Transverse colon (tissue), 3 donors: ENCODE results near the gene COL13A1.

Experiments used
- CTCF ChIP-seq, 5 experiments: fragments of 200-600 bp in 3 of 5; fragments of 450-650 bp in 2 of 5; sonication (generic) in 3 of 5; IDR thresholded peaks; 1 replicate in 2 of 5; 2 replicates in 3 of 5; pipeline ENCODE4 v1.5.1; 2016 to 2017; ENCODE audit warnings: antibody characterized with exemption in 5 of 5, inconsistent platforms in 3 of 5, mild to moderate bottlenecking in 2 of 5, moderate library complexity in 1 of 5
- POLR2A ChIP-seq: fragments of 450-650 bp; IDR thresholded peaks from one replicate; pipeline ENCODE4 v1.6.1; 2016; ENCODE audit warnings: antibody characterized with exemption, mild to moderate bottlenecking, moderate library complexity

- TF ChIP-seq CTCF (IDR thresholded peaks at IDR 0.05) (no peak), POLR2A (no peak)
These were observed 95.7 kb downstream of the COL13A1 start for GRCh38 chr10:69897432-69897831.
